ENCODE data around the gene PIP5K1A.
"Not testable (repeated sequence)": the region's sequence is repeated elsewhere in the genome, so short reads cannot be mapped to it uniquely, and the experiment has no call there.

Gene PIP5K1A

DNA sequence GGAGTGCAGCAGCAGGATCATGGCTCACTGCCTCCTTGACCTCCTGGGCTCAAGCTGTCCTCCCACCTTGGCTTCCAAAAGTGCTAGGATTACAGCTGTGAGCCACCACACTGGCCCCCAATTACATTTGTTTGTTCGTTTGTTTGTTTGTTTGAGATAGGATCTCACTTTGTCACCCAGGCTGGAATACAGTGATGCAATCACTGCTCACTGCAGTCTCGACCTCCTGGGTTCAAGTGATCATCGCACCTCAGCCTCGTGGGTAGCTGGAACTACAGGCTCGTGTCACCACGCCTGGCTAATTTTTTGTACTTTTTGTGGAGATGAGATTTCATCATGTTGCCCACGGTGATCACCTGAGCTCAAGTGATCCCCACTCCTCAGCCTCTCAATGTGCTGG is 6.3 kb upstream of the PIP5K1A start:
- no peak for DNase-seq

DNA sequence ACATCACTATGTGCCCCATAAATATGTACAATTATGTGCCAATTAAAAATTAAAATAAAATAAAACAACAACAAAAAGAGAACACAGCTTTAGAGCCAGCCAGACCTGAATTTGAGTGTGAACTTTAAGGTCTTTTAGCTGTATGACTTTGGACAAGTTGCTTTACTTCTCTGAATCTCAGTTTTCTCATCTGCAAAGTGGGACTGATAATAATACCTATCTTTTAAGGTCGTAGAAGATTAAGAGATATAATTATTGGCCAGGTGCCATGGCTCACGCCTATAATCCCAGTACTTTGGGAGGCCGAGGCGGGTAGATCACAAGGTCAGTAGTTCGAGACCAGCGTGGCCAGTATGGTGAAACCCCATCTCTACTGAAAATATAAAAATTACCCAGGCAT is 5.0 kb upstream of the PIP5K1A start:
- no peak for DNase-seq

DNA sequence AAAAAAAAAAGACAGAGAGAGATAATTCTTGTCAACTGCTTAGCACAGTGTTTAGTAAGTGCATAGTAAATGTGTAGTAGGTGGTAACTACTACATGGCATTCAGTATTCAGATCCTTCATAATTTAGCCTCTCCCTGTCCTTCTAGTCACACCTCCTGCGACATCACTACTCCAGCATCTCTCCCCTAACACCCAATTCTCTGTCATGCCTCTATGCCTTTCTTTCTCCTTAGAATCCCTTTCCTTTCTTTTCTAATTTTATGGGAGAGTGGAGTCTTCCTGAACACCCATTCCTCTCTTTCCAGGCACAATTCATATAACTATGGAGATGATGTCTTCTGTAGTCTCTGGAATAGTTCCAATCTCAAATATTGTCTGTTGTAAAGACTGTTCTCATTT is 4.5 kb upstream of the PIP5K1A start:
- no peak for DNase-seq

DNA sequence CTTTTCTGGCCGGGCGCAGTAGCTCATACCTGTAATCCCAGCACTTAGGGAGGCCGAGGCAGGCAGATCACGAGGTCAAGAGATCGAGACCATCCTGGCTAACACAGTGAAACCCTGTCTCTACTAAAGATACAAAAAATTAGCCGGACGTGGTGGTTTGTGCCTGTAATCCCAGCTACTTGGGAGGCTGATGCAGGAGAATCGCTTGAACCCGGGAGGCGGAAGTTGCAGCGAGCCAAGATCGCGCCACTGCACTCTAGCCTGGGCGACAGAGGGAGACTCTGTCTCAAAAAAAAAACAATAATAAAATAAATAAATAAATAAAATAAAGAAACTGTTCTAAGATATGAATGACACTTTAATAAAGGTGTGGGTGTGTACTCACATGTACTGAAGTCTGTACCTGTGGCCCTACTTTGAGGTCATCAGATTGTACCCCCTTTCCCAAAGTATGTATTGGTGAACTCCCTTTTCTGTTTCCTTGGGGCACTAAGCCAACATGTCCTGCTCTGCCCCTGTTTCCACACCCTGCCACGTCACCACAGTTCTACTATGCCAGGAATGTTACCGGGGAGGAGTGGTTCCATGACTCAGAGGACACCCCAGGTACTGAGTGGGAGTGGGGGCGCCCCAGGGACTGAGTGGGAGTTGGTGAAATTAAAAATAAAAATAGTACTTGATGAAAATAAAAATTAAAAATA is 3.3 kb upstream of the PIP5K1A start:
- DNase-seq: peak; percentile 46

DNA sequence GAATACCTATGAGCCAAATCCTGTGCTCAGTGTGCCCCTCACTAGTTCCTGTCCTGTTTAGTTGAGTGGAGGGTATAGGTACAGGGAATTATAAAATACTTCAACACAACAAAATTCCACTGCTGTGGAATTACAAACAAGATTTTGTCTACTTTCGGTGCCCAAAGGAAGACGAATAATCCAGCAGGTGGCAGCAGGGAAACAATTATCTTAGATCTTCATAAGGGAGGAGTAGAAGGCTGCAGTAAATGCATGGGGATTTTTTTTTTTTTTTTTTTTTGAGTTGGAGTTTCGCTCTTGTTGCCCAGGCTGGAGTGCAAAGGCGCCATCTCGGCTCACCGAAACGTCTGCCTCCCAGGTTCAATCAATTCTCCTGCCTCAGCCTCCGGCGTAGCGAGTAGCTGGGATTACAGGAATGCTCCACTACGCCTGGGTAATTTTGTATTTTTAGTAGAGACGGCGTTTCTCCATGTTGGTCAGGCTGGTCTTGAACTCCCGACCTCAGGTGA is 2.0 kb upstream of the PIP5K1A start:
- DNase-seq: peak; percentile 86

DNA sequence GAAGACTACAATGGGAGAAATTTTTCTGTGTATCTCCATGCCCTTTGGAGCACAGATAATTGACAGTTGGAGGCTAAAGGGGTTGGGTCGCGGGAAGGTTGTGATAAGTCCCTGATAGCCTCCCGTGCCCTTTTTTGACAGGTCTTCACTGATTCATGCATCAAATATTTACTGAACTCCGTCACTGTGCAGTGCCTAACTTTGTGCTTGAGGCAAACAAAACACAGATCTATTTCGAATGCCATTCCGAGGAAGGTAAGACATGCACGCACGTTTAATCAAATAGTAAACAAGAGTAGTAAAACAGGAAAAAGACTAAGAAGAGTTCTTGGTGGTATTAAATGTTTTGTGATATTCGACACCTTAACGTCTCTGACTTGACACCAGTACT is 494 bp upstream of the PIP5K1A start:
- no peak for DNase-seq

DNA sequence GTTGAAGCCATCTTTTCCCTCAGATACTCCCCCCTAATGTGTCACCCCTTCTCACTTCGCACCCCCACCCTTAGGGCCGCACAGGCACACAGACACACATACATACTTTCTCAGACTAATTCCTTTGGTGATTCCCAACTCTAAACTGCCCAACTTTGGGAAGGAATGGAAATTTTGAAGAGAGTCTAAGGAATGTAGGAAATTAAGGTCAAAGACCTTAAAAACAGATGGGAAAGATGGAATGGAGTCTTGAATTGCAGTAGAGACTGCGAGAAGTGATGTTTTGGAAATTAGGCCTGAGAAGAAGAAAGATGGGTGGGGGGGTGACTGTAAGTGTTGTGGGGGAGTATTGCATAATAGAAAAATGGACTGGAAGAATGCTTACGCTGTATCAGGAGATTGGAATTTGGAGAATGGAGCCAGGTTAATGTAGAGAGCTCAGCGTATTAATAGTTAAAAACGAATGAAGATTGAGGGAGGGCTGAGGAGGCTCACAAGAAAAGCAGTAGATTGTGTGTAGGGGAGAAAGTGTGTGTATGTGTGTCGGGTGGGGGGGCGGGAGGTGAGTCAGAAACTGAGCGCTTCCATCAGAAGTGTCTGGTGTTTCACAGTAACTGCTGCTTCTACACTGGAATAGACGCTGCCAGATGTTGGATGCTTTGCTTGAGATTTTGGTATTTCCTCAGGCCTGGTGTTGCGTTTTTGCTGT is 1.7 kb downstream of the PIP5K1A start:
- DNase-seq: peak; percentile 28

DNA sequence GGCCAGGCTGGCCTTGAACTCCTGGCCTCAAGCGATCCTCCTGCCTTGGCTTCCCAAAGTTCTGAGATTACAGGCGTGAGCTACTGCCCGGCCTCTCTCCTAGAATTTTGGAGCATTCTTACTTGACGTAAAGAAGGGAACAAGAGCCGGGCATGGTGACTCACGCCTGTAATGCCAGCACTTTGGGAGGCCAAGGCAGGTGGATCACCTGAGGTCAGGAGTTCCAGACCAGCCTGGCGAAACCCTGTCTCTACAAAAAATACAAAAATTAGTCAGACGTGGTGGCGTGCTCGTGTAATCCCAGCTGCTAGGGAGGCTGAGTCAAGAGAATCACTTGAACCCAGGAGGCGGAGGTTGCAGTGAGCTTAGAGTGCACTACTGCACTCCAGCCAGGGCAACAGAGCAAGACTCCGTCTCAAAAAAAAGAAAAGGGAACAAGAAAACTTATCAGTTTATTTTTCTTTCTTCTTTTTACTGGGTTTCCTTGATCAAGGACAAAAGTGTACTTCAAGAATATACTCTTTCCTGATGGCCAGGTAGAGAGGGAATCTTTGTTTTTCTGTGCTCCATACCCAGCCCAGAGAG is 7.1 kb downstream of the PIP5K1A start:
- not testable (repeated sequence) for DNase-seq

DNA sequence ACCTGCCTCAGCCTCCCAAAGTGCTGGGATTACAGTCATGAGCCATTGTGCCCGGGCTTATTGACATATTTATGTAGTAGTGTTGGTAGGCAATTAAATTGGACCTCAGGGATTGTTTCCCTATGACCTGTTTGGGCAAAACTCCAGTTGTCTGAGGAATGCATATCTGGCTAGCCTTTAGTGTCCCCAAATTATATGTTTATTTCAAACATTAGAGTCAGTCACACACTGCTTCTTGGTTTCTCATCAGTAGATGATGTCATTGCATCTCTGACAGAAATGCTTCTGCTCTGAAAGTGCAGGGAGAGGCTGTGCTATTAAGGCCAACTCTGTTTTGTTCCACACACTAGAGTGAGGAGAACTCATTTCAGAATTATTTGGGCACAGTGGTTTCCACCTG is 12.5 kb downstream of the PIP5K1A start:
- DNase-seq: no peak

DNA sequence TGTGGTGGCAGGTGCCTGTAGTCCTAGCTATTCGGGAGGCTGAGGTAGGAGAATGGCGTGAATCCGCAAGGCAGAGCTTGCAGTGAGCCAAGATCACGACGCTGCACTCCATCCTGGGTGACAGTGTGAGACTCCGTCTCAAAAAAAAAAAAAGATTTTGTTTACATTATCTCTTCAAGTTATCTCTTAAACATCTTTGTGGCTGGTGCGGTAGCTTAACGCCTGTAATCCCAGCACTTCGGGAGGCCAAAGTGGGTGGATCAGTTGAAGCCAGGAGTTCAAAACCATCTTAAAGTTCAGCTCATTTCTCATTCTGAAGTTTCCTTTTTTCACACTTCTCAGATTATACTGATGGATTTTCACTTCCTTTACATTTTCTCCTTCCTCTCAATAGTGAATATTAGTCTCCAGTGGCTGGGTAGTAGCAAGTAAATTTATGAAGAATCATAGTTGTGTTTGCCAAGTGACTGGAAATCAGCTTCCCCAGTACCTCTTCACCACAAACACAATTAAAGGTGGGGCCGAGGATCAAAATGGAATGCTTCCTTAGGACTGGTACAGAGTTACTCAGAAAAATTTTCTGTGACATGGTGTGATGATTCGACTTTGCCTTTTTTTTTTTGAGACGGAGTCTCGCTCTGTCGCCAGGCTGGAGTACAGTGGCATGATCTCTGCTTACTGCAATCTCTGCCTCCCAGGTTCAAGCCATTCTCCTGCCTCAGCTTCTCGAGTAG is 13.8 kb downstream of the PIP5K1A start:
- DNase-seq: no peak

DNA sequence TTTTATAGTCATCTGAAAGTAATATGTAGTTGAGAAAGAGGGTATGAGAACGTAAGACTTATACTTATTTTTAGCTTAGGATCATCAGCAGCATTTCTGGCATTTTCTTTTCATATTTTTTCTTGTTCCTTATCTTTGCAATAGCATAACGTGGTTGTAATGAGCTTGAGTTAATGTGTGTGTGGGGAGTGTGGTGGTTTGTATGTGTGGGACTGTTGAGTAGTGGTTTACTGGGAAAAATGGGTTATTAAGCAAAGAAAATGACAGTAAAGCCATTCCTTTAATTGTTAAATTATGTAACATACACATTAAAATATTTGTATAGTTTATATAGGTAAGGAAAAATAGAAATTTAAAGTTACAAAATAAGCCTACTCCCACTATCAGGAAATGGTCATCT is 15.2 kb downstream of the PIP5K1A start:
- DNase-seq: no peak

DNA sequence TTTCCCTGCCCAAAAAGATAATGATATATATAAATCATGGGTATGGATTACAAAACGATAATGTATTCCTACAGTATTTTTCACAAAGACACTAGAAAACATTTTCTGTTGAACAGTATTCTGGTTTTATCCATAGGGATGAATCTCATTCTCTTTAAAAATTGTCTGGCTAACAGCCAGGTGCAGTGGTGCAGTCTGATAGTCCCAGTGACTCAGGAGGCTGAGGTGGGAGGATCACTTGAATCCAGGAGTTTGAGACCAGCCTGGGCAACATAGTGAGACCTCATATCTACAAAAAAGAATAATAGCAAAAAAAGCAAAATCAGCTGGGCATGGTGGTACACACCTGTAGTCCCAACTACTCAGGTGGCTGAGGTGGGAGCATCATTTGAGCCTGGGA is 23.3 kb downstream of the PIP5K1A start:
- DNase-seq: no peak

DNA sequence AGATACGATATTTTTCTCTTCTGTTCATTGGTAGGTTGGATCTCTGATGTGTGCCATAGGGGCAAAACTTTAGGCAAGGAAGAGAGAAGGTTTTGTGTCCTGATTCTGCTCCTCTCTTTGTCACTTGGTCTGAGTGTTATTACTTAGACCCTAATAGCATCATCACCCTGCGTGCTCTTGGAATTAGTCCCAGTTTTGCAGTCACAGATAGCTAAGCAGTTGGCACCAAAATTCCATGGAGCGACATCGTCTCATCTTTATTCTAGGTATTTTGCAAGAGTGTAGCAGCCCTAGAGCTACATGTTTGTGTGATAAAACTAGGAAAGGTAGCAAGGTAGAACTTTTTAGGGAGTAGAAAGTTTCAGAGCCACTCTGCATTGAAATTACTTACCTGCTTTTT is 23.8 kb downstream of the PIP5K1A start:
- DNase-seq: no peak

DNA sequence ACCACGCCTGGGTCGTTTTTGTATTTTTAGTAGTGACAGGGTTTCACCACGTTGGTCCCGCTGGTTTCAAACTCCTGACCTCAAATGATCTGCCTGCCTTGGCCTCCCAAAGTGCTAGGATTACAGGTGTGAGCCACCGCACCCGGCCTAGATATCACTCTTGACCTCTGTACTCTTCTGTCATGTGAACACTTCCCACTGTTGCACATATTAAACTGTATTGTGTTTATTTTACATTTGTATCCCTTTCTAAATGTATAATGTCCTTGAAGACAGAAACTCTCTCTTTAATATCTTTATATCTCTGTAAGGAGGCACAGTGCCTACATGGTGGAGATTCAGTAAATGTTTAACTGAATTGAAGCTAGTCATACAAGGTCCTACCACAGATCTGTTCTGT is 36.9 kb downstream of the PIP5K1A start:
- no peak for DNase-seq

DNA sequence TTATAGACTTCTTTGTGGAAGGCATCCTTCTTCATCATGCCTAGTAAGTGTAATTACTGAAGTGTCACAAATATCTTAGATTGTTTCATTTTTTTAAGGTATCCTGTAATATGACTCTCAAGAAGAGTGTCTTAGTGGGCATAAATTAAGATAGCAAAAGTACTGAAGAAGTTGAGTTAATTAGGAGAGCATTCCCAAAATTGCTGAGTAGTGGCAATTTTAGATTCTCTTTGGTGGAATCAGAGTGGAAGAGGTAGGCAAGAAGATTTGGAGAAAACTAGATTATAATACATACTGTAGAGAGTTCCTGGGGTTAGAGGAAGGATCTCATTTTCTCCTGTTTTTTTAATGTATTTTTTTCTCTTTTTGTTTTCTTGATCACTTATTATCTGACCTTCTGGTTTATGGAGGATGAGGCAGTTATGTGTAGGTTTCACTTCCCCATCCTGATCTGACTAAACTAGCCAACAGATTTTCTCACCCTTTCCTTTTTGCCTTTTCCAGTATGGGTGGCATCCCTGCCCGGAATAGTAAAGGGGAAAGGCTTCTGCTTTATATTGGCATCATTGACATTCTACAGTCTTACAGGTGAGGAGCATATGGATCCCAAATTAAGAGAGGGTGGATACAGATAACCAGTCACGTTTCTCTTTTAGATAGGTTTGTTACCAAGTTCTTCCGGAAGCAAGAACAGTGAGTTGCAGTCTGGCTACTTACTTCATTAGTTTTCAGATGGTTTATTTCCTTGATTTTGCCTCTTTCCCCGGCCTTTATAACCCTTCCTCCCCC is 39.5 kb downstream of the PIP5K1A start:
- DNase-seq: no peak

DNA sequence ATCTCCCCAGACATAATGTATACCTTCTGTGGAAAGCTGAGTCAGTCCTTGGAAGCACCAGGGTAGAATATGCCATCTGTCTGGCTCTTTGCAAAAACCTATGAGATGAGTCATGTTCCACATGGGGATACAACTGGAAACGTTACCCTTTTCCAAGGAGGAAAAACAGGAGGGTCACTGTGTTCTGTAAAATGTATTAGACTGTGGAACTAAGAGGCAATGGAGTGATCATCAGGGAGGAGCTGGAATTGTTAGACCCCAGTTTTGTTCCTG is 40.1 kb downstream of the PIP5K1A start:
- no peak for DNase-seq

DNA sequence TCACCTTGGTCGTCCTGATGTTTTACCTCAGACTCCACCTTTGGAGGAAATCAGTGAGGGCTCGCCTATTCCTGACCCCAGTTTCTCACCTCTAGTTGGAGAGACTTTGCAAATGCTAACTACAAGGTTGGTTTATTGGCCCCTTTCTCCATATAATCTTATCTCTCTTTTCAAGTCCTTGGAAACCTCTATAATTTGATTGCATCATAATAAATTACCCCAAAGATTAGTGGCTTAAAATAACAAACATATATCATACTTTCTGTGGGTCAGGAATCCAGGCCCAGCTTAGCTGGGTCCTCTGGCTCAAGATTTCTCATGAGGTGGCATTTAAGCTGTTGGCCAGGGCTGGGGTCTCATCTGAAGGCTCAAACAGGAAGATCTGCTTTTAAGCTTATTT is 44.1 kb downstream of the PIP5K1A start:
- DNase-seq: no peak

DNA sequence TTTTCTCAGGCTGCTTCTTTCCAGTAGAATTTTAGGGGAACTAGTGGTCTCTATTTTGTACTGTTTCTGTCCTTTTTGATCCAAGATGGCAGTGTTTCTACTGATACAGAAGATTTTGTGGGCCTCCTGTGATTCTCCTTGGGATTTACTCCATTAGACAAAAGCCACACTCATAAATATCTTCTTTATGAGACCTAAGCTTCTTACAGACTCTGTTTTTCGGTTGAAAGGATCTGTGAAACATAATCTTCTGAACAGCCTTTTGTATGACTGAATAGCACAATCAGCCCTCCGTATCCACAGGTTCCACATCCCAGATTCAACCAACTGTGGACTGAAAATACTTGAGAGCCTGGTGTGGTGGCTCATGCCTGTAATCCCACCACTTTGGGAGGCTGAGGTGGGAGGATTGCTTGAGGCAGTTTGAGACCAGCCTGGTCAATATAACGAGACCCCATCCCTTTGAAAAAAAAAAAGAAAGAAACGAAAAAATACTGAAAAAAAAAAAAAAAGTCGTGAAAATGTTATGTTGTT is 45.4 kb downstream of the PIP5K1A start:
- no peak for DNase-seq

DNA sequence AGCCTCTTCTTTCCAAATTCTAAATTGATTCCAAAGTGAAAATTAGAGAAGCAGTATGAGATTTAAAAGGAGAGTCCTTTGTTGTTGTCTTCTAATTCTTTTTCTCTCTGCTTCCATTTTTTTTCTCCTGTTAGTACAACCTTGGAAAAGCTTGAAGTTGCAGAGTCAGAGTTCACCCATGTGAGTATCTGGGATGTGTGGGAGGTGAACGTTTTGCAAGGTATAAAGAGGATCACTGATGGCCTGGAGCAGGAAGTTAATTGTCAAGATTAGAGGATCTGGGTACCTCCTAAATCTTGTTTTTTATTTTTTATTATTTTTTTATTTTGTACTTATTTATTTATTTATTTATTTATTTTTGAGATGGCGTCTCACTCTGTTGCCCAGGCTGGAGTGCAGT is 48.4 kb downstream of the PIP5K1A start:
- no peak for DNase-seq

DNA sequence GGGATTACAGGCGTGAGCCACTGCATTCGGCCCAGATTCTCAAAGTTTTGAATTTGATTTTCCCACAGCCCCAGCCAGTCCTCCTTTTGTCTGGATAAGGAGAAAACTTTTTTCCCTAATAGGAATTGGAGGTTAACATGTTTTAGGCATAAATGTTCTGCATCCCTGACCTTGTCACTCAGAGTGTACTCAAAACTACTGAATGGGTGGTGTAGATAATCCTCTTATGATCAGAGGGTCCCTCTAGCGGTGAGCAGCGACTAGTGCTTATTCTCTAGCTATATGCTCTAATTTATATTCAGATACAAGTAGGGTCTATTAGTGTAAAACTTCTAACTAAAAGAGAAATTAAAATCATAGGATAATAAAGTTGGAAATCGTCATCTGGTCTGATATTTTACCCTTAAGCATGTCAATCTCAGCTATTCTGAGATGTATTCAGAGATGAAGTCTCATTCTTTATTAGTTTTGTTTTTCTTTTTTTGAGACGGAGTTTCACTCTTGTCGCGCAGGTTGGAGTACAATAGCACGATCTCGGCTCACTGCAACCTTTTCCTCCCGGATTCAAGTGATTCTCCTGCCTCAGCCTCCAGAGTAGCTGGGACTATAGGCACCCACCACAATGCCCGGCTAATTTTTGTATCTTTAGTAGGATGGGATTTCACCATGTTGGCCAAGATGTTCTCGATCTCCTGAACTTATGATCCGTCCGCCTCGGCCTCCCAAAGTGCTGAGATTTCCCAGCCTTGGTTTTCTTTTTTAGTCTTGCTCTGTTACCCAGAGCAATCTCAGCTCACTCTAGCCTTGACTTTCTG is 53.5 kb downstream of the PIP5K1A start:
- peak; percentile 80 for DNase-seq
